22Rv1 (cell line): ENCODE measurements around the gene ADGRD2.

ENCODE experiments used
- ZFX ChIP-seq: fragments of 450-650 bp; IDR thresholded peaks from 2 replicates; pipeline ENCODE4 v1.6.1; 2017; ENCODE audit warnings: antibody characterized with exemption, borderline replicate concordance
- TF ChIP-seq, protein P1 (sequence below): fragments of 450-650 bp; IDR thresholded peaks from 2 replicates; pipeline ENCODE4 v1.5.1; 2017; ENCODE audit warnings: mild to moderate bottlenecking

- TF ChIP-seq, protein P1, sequence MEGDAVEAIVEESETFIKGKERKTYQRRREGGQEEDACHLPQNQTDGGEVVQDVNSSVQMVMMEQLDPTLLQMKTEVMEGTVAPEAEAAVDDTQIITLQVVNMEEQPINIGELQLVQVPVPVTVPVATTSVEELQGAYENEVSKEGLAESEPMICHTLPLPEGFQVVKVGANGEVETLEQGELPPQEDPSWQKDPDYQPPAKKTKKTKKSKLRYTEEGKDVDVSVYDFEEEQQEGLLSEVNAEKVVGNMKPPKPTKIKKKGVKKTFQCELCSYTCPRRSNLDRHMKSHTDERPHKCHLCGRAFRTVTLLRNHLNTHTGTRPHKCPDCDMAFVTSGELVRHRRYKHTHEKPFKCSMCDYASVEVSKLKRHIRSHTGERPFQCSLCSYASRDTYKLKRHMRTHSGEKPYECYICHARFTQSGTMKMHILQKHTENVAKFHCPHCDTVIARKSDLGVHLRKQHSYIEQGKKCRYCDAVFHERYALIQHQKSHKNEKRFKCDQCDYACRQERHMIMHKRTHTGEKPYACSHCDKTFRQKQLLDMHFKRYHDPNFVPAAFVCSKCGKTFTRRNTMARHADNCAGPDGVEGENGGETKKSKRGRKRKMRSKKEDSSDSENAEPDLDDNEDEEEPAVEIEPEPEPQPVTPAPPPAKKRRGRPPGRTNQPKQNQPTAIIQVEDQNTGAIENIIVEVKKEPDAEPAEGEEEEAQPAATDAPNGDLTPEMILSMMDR, result no peak
- no peak for TF ChIP-seq ZFX
These were observed 2.8 kb downstream of the ADGRD2 start for GRCh38 chr9:124452841-124453585.
